Islet of Langerhans (tissue), 1 donor: ENCODE data around the gene CARS1.

Source experiments
- FAIRE-seq: peaks from one replicate; lab custom pipeline; 2011; peaks lifted over from hg19 to GRCh38; lab: Jason Lieb, UNC

The CARS1 gene

GRCh38 chr11:2991452-2992233, 65.6 kb downstream of the CARS1 start:
- no peak for FAIRE-seq

GRCh38 chr11:2990617-2991451, 66.4 kb downstream of the CARS1 start:
- no peak for FAIRE-seq

- FAIRE-seq = no peak
These were observed 67.7 kb downstream of the CARS1 start for GRCh38 chr11:2989551-2989950.

DNA sequence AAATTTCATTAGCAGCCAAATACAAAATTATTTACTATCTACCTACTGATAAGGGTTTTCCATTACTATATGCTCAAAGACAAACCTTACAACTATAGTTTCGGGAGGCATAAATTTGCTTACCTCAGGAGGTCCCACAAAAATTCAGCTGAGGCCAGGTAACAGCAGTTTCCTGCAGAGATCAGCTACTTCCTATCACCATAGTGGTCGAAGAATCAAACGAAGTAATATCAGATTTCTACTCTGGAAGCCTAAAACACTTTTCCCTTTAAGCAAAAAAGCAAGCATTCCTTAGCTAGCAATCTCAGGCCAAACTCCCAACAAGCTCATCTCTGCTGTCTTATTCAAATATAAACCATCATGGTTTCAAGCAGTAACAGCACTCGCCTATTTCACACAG, 68.2 kb downstream of the CARS1 start:
- no peak for FAIRE-seq

- peak; percentile 30 for FAIRE-seq
These were observed 69.1 kb downstream of the CARS1 start for GRCh38 chr11:2987881-2988861.

- no peak for FAIRE-seq
These were observed 73.3 kb downstream of the CARS1 start for GRCh38 chr11:2983908-2984307.

DNA sequence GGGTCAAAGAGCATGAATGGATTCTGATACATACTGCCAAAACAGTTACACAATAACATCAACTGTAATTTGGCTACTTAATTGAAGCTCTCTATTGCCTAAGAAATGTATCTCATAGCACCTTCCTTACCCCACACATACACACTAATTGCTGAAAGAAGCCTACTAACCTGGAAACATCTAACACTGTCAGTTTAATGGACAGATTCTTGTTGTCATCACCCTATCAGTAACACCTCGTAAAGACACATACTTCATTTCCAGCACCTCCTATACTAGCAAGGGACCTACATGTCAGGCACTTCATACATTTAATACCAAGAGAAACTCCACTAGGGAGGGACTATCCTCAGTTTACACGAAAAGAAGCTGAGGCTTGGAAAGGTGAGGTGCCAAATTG, 75.0 kb downstream of the CARS1 start:
- FAIRE-seq = no peak

DNA sequence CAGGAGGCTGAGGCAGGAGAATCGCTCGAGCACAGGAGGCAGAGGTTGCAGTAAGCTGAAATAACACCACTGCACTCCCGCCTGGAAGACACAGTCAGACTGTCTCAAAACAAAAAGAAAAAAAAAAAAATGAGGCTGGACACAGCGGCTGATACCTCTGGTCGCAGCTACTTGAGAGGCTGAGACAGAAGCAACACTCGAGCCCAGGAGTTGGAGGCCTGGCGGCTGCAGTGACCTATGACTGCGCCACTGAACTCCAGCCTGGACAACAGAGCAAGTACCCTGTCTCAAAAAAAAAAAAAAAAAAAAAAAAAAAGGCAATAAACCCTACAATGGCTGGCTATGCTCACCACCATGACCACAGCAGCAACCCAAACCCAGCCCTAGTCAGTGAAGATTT, 76.1 kb downstream of the CARS1 start:
- FAIRE-seq = no peak

- no peak for FAIRE-seq
These were observed 76.9 kb downstream of the CARS1 start for GRCh38 chr11:2980168-2980840.

GRCh38 chr11:2977113-2977512, 80.1 kb downstream of the CARS1 start:
- no peak for FAIRE-seq

DNA sequence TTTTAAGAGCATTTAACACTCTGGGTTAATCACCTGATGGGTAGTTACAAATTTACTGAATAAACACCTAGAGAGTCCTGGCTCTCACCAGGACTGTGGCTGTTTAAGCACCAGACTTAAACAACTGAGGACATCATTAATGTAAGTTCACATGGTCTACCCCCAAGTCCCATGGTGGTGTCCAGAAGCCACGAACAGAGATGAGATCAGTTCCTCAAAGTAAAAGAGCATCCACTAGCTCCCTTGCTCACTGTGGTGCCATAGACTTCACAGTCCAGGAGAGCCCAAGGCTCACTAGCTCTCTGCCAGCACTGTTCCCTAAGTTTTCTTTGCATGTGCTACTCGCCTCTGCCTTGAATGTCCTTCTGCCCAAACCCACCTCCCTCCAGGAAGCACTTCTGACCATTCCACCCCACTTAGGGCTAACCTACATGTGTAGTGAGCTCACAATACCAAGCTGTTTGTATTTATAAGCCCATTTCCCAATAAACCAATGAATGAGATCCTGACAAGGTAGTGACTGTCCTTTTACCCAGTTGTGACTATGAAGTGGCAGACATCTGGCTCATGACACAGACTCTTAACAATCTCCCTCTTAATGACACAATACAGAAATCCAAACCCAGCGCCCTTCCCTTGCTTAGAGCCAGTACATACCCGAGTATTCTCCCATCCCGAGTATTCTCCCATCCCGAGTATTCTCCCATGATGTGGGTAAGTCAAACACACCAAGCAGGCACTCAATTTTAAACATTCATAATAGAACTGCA, 80.7 kb downstream of the CARS1 start:
- FAIRE-seq = no peak

DNA sequence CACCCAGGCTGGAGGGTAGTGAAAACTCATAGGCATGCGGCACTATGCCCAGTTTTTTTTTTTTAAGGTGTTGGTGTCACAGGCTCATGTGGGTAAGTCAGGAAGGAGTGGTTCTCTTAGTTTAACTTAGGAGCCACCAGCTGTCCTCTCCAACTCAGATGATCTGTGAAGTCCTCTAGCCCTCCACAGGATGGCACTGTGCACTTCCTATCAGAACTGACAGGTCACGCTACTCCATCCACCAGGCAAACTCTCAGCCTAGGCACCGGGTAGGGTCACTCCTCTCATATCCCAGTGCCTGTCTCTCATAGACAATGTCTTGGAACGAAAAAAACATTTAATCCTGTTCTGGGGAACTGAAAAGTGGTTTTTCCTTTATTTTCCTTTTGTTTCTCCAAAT, 81.6 kb downstream of the CARS1 start:
- FAIRE-seq = no peak

GRCh38 chr11:2974272-2974671, 83.0 kb downstream of the CARS1 start:
- FAIRE-seq = no peak

GRCh38 chr11:2968341-2968900, 88.8 kb downstream of the CARS1 start:
- FAIRE-seq = no peak

DNA sequence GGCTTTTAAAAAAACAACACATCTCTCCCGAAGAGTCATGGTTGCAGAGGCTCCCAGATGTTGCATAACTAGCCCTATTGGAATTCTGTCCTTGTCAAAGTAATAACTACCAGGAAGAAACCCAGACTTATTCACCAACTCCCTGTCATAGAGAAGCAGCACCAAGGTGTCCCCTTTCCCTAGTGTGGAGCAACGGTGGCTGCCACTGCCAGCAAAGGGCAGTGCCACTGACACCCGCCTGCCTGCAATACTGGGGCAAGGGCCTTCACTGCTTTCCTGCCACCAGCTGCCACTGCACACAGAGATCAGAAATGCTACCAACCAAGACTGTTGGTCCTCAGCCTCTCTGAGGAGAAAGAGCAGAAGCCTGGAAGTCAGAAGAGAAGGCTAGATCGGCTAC, 92.4 kb downstream of the CARS1 start:
- FAIRE-seq = no peak

DNA sequence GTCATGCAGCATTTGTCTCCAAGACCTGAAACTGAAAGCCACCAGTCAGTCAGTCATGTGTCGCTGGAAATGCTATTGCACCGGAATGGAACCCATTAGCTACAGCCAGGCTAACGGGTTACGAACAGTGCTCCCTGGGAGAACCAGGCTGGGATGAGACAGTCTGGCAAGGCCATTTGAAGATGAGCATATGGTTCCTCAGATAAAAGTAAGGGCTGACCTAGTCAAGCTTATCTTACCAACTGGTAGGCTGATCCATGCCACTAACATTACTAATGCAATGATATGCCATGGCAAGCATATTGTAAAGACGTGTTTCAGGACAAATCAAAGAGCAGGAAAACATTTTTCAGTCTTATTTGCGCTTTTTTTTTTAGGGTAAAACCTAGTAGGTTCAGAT, 93.5 kb downstream of the CARS1 start:
- no peak for FAIRE-seq

GRCh38 chr11:2963112-2963754, 94.0 kb downstream of the CARS1 start:
- no peak for FAIRE-seq

GRCh38 chr11:2961080-2961479, 96.1 kb downstream of the CARS1 start:
- no peak for FAIRE-seq

- FAIRE-seq = no peak
These were observed 97.1 kb downstream of the CARS1 start for GRCh38 chr11:2960139-2960538.

GRCh38 chr11:2958251-2958650, 99.0 kb downstream of the CARS1 start:
- no peak for FAIRE-seq
